ENCODE measurements around the gene ZNF622.

The ZNF622 gene

DNA sequence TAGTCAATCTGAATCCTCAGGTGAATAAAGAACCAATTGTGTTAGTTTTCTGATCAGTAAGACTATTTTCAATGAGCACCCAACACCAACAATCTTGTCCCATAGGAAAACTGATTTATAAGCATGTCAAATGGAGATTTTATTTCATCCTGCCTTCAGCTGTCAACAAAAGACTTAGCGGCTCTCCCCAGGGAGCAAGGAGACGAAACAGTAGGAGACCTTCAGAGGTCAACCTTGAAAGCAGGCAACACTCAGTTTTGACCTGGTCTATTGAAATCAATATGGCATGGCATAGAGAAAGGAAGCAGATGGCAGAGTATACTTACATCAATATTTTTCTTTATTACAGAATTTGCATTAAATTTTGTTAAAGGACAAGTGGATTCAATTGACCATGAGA, 34.1 kb downstream of the ZNF622 start:
- TF ChIP-seq, protein P1, sequence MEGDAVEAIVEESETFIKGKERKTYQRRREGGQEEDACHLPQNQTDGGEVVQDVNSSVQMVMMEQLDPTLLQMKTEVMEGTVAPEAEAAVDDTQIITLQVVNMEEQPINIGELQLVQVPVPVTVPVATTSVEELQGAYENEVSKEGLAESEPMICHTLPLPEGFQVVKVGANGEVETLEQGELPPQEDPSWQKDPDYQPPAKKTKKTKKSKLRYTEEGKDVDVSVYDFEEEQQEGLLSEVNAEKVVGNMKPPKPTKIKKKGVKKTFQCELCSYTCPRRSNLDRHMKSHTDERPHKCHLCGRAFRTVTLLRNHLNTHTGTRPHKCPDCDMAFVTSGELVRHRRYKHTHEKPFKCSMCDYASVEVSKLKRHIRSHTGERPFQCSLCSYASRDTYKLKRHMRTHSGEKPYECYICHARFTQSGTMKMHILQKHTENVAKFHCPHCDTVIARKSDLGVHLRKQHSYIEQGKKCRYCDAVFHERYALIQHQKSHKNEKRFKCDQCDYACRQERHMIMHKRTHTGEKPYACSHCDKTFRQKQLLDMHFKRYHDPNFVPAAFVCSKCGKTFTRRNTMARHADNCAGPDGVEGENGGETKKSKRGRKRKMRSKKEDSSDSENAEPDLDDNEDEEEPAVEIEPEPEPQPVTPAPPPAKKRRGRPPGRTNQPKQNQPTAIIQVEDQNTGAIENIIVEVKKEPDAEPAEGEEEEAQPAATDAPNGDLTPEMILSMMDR (IDR thresholded peaks at IDR 0.05; ENCODE audit: low read depth, low read length) = no peak
- no peaks in the 10 kb centered on the region for H3K27me3 ChIP-seq
- H3K9me3 ChIP-seq = no peaks in the 10 kb centered on the region
- H3K4me1 ChIP-seq = no peaks in the 10 kb centered on the region; the same call in none of the 2 replicates
- H3K4me3 ChIP-seq (ENCODE audit: low read depth, low read length) = no peak overlapping the region
- no peaks in the 10 kb centered on the region for H3K36me3 ChIP-seq
- DNase-seq = no peak

DNA sequence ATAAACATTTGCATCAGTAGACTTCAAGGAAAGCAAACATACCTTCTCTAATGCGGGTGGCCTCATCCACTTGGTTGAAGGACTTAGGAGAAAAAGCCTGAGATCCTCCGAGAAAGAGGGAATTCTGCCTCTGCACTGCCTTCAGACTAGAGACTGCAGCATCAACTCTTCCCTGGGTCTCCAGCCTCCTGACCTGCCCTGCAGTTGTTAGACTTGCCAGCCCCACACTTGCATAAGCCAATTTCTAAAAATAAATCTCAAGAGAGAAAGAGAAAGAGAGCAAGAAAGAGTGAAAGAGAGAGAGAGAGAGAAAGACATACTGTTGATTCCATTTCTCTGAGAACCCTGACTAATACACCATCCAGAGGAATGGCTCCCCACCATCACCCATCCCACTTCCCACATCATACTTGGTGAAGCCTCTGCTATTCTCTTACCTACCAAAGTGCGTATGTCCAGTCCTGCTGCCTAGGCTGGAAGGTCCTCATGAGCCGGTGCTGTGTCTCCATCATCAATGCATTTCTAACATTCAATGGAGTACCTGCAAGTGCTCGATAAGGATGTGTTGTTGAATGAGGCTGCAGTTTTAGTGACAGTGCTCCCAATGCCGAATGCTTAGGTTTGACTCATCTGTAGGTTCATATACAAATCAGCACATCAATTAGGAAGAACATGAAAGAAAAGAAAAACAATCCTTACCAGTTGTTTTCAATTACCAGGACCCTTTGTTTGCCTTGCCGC, 35.1 kb downstream of the ZNF622 start:
- H3K36me3 ChIP-seq = no peaks in the 10 kb centered on the region
- TF ChIP-seq, protein P1 (IDR thresholded peaks at IDR 0.05; ENCODE audit: low read depth, low read length) = no peak
- no peaks in the 10 kb centered on the region; the same call in 1 of the 2 replicates for H3K9me3 ChIP-seq
- H3K4me1 ChIP-seq = no peaks in the 10 kb centered on the region; the same call in none of the 2 replicates
- no peak for DNase-seq
- H3K4me3 ChIP-seq (ENCODE audit: low read depth, low read length) = no peak overlapping the region
- H3K27me3 ChIP-seq = no peaks in the 10 kb centered on the region

DNA sequence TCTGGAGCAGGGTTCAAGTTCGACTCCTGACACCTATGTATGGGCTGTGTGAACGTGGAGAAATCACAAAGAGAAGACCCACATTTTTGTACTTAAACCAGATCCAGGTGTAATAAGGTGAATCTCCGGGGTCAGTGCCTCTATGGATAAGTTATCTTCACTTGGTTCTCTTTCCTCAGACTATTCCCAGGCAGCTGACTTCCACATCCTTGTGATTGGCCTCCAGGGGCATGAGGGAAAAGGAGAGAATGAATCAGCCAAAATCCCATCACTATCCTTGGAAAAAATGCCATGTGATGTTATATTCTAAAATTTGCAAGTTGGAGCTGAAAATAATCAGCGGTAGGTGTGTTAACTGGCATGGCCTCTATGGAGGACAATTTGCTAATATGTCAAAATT, 37.2 kb downstream of the ZNF622 start:
- Histone ChIP-seq H3K27me3 (no peaks in the 10 kb centered on the region), H3K36me3 (no peaks in the 10 kb centered on the region), H3K4me3 (ENCODE audit: low read depth, low read length) (no peak overlapping the region), H3K9me3 (no peaks in the 10 kb centered on the region; the same call in 1 of the 2 replicates), H3K4me1 (no peaks in the 10 kb centered on the region; the same call in 1 of the 2 replicates)
- TF ChIP-seq, protein P1 (IDR thresholded peaks at IDR 0.05; ENCODE audit: low read depth, low read length) = peak; percentile 26; the same call in 1 of the 2 replicates
- no peak for DNase-seq

DNA sequence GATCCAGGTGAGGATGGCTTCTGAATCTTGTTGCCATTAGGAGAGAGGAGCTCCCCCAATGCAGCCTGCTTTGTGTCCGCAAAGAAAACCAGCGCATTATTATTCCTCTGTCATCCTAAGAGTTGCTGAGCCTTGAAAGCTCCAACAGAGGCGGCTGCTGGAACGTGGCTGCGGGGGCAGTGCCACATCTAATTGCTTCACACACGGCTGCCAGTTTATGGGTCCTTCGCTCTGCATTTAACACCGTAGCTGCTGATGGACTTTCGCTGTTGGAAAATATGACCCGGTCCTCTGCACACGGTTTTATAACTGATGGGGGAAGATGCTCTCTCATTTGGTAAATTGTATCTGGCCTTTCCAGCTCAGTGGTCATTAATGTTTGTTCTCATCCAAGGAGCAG, 38.0 kb downstream of the ZNF622 start:
- Histone ChIP-seq H3K4me3 (ENCODE audit: low read depth, low read length) (no peak overlapping the region), H3K4me1 (no peaks in the 10 kb centered on the region; the same call in 1 of the 2 replicates), H3K36me3 (no peaks in the 10 kb centered on the region), H3K27me3 (no peaks in the 10 kb centered on the region), H3K9me3 (no peaks in the 10 kb centered on the region; the same call in 1 of the 2 replicates)
- TF ChIP-seq, protein P1 (IDR thresholded peaks at IDR 0.05; ENCODE audit: low read depth, low read length) = no peak
- no peak for DNase-seq

GRCh38 chr5:16418471-16418922, 47.1 kb downstream of the ZNF622 start:
- peak; percentile 89 for DNase-seq
- no peaks in the 10 kb centered on the region for H3K27me3 ChIP-seq
- no peaks in the 10 kb centered on the region for H3K9me3 ChIP-seq

More at GRCh38 chr5:16418471-16418922, 47.1 kb downstream of the ZNF622 start:
- Histone ChIP-seq H3K4me1 (peaks cover 16% of the 10 kb centered on the region), H3K36me3 (no peaks in the 10 kb centered on the region), H3K4me3 (ENCODE audit: low read depth, low read length) (no peak overlapping the region)
- TF ChIP-seq, protein P1 (IDR thresholded peaks at IDR 0.05; ENCODE audit: low read depth, low read length) = no peak

All from BE2C (cell line).